ENCODE measurements around the gene TWIST2.

TWIST2 gene

DNA sequence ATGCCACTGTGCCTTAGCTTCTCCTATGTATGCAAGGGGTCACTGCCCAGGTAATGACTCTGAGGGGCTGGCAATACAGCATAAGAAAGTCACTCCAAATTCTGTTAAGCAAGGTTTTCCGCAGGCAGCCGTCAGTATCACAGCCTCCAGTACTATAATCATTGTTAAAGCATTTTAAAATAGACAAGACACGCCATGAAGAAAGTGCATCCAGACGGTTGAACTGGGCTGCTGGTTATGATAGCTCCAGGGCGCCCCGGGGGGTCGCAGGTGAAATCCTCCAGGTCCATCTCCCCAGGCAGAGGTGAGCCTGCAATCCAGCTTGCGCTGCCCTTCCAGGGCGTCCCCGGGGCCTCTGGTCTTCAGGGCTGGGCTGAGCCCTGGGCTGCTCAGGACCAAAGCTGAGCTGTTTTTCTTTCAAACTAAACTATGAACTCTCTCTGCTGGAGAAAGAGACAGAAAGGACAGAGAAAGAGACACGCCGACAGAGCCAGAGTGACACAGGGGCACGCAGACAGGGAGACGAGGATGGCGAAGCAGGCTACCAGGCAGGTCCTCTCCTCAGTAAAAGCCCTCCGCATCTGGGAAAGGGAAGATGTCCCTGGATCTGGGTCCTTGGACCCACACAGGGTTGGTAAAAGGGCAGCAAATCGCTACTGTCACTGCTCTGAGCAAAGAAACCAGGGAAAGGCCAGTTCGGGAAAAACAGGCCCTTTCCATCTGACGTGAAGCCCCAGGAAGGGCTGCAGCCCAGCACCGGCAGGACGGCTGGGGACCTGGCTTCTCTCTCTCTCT is 2.1 kb upstream of the TWIST2 start:
- no peak for TF ChIP-seq POLR2AphosphoS5 (IDR thresholded peaks at IDR 0.05; ENCODE audit: low read depth, low read length)
- TF ChIP-seq, protein P1, sequence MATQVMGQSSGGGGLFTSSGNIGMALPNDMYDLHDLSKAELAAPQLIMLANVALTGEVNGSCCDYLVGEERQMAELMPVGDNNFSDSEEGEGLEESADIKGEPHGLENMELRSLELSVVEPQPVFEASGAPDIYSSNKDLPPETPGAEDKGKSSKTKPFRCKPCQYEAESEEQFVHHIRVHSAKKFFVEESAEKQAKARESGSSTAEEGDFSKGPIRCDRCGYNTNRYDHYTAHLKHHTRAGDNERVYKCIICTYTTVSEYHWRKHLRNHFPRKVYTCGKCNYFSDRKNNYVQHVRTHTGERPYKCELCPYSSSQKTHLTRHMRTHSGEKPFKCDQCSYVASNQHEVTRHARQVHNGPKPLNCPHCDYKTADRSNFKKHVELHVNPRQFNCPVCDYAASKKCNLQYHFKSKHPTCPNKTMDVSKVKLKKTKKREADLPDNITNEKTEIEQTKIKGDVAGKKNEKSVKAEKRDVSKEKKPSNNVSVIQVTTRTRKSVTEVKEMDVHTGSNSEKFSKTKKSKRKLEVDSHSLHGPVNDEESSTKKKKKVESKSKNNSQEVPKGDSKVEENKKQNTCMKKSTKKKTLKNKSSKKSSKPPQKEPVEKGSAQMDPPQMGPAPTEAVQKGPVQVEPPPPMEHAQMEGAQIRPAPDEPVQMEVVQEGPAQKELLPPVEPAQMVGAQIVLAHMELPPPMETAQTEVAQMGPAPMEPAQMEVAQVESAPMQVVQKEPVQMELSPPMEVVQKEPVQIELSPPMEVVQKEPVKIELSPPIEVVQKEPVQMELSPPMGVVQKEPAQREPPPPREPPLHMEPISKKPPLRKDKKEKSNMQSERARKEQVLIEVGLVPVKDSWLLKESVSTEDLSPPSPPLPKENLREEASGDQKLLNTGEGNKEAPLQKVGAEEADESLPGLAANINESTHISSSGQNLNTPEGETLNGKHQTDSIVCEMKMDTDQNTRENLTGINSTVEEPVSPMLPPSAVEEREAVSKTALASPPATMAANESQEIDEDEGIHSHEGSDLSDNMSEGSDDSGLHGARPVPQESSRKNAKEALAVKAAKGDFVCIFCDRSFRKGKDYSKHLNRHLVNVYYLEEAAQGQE (IDR thresholded peaks at IDR 0.05; ENCODE audit: insufficient read depth in 1 of 2, low read depth in 2 of 2, low read length in 2 of 2): no peak
- no peak for TF ChIP-seq SIN3A (IDR thresholded peaks at IDR 0.05; ENCODE audit: borderline replicate concordance, insufficient read depth, low read length)
- no peak for TF ChIP-seq TAF1 (IDR thresholded peaks at IDR 0.05; ENCODE audit: borderline replicate concordance, insufficient read depth, low read length)
- TF ChIP-seq FOXP2 (optimal IDR thresholded peaks at IDR 0.05; ENCODE audit: borderline replicate concordance, extremely low read depth, extremely low read length, insufficient read depth): no peak

DNA sequence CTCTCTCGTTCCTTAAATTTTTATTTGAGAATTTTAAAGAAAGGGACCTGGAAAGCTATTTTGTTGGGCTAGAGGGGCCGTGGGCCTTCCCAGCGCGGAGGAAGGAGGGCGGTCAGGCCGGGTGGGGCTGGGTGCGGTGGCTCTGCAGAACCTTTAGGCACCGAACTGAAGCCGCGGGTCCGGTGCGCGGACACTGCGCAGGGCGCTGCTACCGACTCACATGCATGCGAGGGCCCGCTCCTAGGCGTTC is 1.6 kb upstream of the TWIST2 start:
- TF ChIP-seq FOXP2 (optimal IDR thresholded peaks at IDR 0.05; ENCODE audit: borderline replicate concordance, extremely low read depth, extremely low read length, insufficient read depth) (no peak), SIN3A (IDR thresholded peaks at IDR 0.05; ENCODE audit: borderline replicate concordance, insufficient read depth, low read length) (no peak), POLR2AphosphoS5 (IDR thresholded peaks at IDR 0.05; ENCODE audit: low read depth, low read length) (no peak), TAF1 (IDR thresholded peaks at IDR 0.05; ENCODE audit: borderline replicate concordance, insufficient read depth, low read length) (no peak)
- TF ChIP-seq, protein P1 (IDR thresholded peaks at IDR 0.05; ENCODE audit: insufficient read depth in 1 of 2, low read depth in 2 of 2, low read length in 2 of 2): no peak

DNA sequence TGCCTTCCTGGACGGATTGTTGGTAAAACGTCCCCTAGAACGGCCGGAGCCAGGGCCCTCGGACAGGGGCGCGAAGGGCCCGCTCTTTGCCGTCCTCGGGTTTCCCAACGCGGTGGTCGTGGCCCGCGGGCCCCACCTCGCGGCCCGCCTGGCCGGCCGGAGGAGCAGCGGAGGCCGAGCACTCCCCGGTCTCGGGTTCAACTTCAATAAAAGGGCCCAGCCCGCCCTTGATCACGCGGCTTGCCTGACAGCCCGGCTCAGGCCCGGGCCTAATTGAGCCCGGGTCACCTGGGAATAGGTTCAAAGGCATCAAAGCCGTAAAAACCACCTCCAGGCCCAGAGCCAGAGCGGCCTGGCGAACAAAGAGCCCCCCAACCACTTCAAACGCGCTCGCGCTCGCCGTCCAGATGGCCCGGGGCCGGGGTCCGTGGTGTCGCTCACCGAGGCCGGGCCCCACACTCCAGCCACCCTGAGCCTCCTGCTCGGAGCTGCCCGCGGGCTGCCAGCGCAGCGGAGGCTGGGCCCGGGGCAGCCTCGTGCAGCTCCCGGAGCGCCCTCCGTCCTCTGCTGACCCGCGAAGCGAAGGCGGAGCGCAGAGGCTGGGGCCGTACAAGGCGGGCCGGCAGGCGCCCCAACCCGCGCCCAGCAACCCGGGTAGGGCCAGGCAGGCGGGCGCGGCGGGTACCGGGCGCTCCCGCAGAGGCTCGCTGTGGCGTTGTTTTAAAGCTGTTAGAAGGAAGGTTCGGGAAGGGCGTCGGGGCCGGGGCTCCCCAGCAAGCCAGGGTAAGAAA is 1.1 kb upstream of the TWIST2 start:
- TF ChIP-seq SIN3A (IDR thresholded peaks at IDR 0.05; ENCODE audit: borderline replicate concordance, insufficient read depth, low read length) (no peak), POLR2AphosphoS5 (IDR thresholded peaks at IDR 0.05; ENCODE audit: low read depth, low read length) (no peak), TAF1 (IDR thresholded peaks at IDR 0.05; ENCODE audit: borderline replicate concordance, insufficient read depth, low read length) (no peak), FOXP2 (optimal IDR thresholded peaks at IDR 0.05; ENCODE audit: borderline replicate concordance, extremely low read depth, extremely low read length, insufficient read depth) (no peak)
- TF ChIP-seq, protein P1 (IDR thresholded peaks at IDR 0.05; ENCODE audit: insufficient read depth in 1 of 2, low read depth in 2 of 2, low read length in 2 of 2): no peak

DNA sequence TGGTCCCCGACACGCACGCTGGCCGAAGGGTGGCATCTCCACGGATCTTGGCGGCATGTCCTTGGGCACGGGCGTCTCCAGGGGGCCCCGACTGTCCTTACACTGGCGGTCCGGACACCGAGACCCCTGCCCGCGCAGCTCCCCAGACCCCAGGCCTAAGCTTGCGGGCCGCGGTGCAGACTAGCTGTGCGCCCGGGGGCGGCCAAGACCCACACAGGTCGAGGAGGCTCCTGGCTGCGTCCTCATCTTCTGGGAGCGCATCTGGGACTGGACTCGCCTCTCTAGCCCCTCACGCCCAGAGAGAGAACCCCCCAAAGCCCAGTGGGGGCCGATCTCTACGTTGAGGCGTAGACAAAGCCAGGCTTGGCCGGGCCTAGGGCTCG is 475 bp upstream of the TWIST2 start:
- TF ChIP-seq TAF1 (IDR thresholded peaks at IDR 0.05; ENCODE audit: borderline replicate concordance, insufficient read depth, low read length): no peak
- no peak for TF ChIP-seq SIN3A (IDR thresholded peaks at IDR 0.05; ENCODE audit: borderline replicate concordance, insufficient read depth, low read length)
- TF ChIP-seq, protein P1 (IDR thresholded peaks at IDR 0.05; ENCODE audit: insufficient read depth in 1 of 2, low read depth in 2 of 2, low read length in 2 of 2): no peak
- no peak for TF ChIP-seq FOXP2 (optimal IDR thresholded peaks at IDR 0.05; ENCODE audit: borderline replicate concordance, extremely low read depth, extremely low read length, insufficient read depth)
- TF ChIP-seq POLR2AphosphoS5 (IDR thresholded peaks at IDR 0.05; ENCODE audit: low read depth, low read length): no peak
